GM12878 (cell line): ENCODE data around the gene CACNG1. TPM values are rescaled to one million over a fixed set of nuclear protein-coding genes. Genes with fewer than 3 reads are reported as not detected.

Source experiments
- CBX3 ChIP-seq: fragments of 200-600 bp; sonication (generic); IDR thresholded peaks from 2 replicates; pipeline ENCODE4 v1.6.1; 2016; ENCODE audit warnings: low read depth, borderline replicate concordance
- DPF2 ChIP-seq: fragments of 450-650 bp; IDR thresholded peaks from 2 replicates; pipeline ENCODE4 v1.6.1; 2017; ENCODE audit warnings: mild to moderate bottlenecking
- E2F8 ChIP-seq: fragments of 450-650 bp; IDR thresholded peaks from 2 replicates; pipeline ENCODE4 v1.6.1; 2018; ENCODE audit warnings: mild to moderate bottlenecking, low read depth, moderate library complexity; ENCODE audit not compliant: partially characterized antibody
- LARP7 ChIP-seq: fragments of 450-650 bp; IDR thresholded peaks from 2 replicates; pipeline ENCODE4 v1.6.1; 2017; ENCODE audit warnings: mild to moderate bottlenecking
- MEF2A ChIP-seq: IDR thresholded peaks from 2 replicates; pipeline ENCODE4 v1.6.1; 2011; ENCODE audit warnings: low read depth, mild to moderate bottlenecking, low read length, moderate library complexity; ENCODE audit not compliant: insufficient read depth
- NFIC ChIP-seq: IDR thresholded peaks from 2 replicates; pipeline ENCODE4 v1.6.1; 2012; ENCODE audit warnings: low read depth, mild to moderate bottlenecking, inconsistent platforms, low read length, moderate library complexity
- NR2C2 ChIP-seq: IDR thresholded peaks from 2 replicates; pipeline ENCODE4 v1.6.1; 2011; ENCODE audit warnings: borderline replicate concordance, low read depth; ENCODE audit not compliant: control insufficient read depth, insufficient read length
- NRF1 ChIP-seq: conservative IDR thresholded peaks from 2 replicates; pipeline ENCODE4 v1.6.1; 2011; ENCODE audit warnings: mild to moderate bottlenecking, low read depth, low read length, improper control_type of control experiment
- PAX8 ChIP-seq: fragments of 450-650 bp; IDR thresholded peaks from 2 replicates; pipeline ENCODE4 v1.6.1; 2017; ENCODE audit warnings: mild to moderate bottlenecking, moderate library complexity
- POU2F2 ChIP-seq: IDR thresholded peaks from 3 replicates; pipeline ENCODE4 v1.6.1; 2011; ENCODE audit warnings: low read depth, mild to moderate bottlenecking, low read length, borderline replicate concordance
- SIX5 ChIP-seq: IDR thresholded peaks from 2 replicates; pipeline ENCODE4 v1.6.1; 2011; ENCODE audit warnings: mild to moderate bottlenecking, low read depth, low read length, moderate library complexity; ENCODE audit not compliant: severe bottlenecking
- SMC3 ChIP-seq: IDR thresholded peaks from 2 replicates; pipeline ENCODE4 v1.6.1; 2011; ENCODE audit warnings: low read length, improper control_type of control experiment, borderline replicate concordance
- STAT1 ChIP-seq: fragments of 450-650 bp; conservative IDR thresholded peaks from 2 replicates; pipeline ENCODE4 v1.6.1; 2014; ENCODE audit warnings: antibody characterized with exemption, mild to moderate bottlenecking
- TARDBP ChIP-seq: IDR thresholded peaks from 2 replicates; pipeline ENCODE4 v1.6.1; 2016; ENCODE audit warnings: borderline replicate concordance
- TCF3 ChIP-seq: IDR thresholded peaks from 2 replicates; pipeline ENCODE4 v1.6.1; 2012; ENCODE audit warnings: low read depth, mild to moderate bottlenecking, low read length, borderline replicate concordance; ENCODE audit not compliant: insufficient read depth
- ZBTB40 ChIP-seq: fragments of 450-650 bp; IDR thresholded peaks from 2 replicates; pipeline ENCODE4 v1.6.1; 2016; ENCODE audit warnings: mild to moderate bottlenecking, moderate library complexity, borderline replicate concordance
- ZNF207 ChIP-seq: fragments of 450-650 bp; IDR thresholded peaks from 2 replicates; pipeline ENCODE4 v1.6.1; 2014; ENCODE audit warnings: antibody characterized with exemption, mild to moderate bottlenecking, borderline replicate concordance
- ZNF384 ChIP-seq: IDR thresholded peaks from 2 replicates; pipeline ENCODE4 v1.6.1; 2012; ENCODE audit warnings: low read depth, mild to moderate bottlenecking, low read length, improper control_type of control experiment, borderline replicate concordance
- ZZZ3 ChIP-seq: IDR thresholded peaks from 2 replicates; pipeline ENCODE4 v1.6.1; 2011; ENCODE audit warnings: low read depth; ENCODE audit not compliant: control insufficient read depth, insufficient read length
- polyA plus RNA-seq, 11 experiments: library from polyadenylated mRNA; depleted of rRNA in 4 of 11; unstranded in 6 of 11; stranded (reverse) in 5 of 11; fragments of >200 nt; fragmentation: Nextera tagmentation in 4 of 11; fragmentation: Illumina TruSeq in 1 of 11; extraction: Ambion mirVana in 4 of 11; extraction: Trizol in 1 of 11; gene quantifications; 1 replicate in 1 of 11; 2 replicates in 10 of 11; pipeline versions ENCODE4 v1.2.1 to v1.2.3, GENCODE V29; 2011 to 2016; ENCODE audit warnings: inconsistent platforms in 2 of 11, missing spikeins in 2 of 11, low read depth in 1 of 11
- total RNA-seq, 4 experiments: library from RNA; depleted of rRNA in 3 of 4; stranded (reverse); fragments of >200 nt in 3 of 4; fragmentation: Illumina TruSeq in 1 of 4; extraction: Trizol in 1 of 4; gene quantifications; 2 replicates each; pipeline versions ENCODE4 v1.2.1 to v1.2.3, GENCODE V29; 2013 to 2021
- TF ChIP-seq, protein P1 (sequence below): fragments of 450-650 bp; IDR thresholded peaks from 2 replicates; pipeline ENCODE4 v1.6.1; 2017; ENCODE audit warnings: antibody characterized with exemption, mild to moderate bottlenecking, moderate library complexity
- TF ChIP-seq, protein P2 (sequence below): IDR thresholded peaks from 2 replicates; pipeline ENCODE4 v1.6.1; 2011; ENCODE audit warnings: low read depth, low read length, improper control_type of control experiment, borderline replicate concordance

The CACNG1 gene
- total and polyA plus RNA-seq, 10 of the 15 experiments (the other 5 are each of a cell fraction or from before 2014, with no cell fraction given): not detected

- 0 out of 2 replicates have a peak, but pooled peaks have one; percentile 38 for TF ChIP-seq MEF2A
- no peak for TF ChIP-seq CBX3
- TF ChIP-seq ZBTB40: no peak
- TF ChIP-seq NRF1: no peak
- TF ChIP-seq NR2C2: no peak
- no peak for TF ChIP-seq STAT1
- no peak for TF ChIP-seq ZZZ3
- no peak for TF ChIP-seq PAX8
- TF ChIP-seq ZNF207: no peak
- peak; percentile 62; the same call in 1 of the 2 replicates for TF ChIP-seq NFIC
- TF ChIP-seq POU2F2: no peak
- no peak for TF ChIP-seq ZNF384
- TF ChIP-seq LARP7: no peak
- TF ChIP-seq, protein P1, sequence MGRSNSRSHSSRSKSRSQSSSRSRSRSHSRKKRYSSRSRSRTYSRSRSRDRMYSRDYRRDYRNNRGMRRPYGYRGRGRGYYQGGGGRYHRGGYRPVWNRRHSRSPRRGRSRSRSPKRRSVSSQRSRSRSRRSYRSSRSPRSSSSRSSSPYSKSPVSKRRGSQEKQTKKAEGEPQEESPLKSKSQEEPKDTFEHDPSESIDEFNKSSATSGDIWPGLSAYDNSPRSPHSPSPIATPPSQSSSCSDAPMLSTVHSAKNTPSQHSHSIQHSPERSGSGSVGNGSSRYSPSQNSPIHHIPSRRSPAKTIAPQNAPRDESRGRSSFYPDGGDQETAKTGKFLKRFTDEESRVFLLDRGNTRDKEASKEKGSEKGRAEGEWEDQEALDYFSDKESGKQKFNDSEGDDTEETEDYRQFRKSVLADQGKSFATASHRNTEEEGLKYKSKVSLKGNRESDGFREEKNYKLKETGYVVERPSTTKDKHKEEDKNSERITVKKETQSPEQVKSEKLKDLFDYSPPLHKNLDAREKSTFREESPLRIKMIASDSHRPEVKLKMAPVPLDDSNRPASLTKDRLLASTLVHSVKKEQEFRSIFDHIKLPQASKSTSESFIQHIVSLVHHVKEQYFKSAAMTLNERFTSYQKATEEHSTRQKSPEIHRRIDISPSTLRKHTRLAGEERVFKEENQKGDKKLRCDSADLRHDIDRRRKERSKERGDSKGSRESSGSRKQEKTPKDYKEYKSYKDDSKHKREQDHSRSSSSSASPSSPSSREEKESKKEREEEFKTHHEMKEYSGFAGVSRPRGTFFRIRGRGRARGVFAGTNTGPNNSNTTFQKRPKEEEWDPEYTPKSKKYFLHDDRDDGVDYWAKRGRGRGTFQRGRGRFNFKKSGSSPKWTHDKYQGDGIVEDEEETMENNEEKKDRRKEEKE: no peak
- TF ChIP-seq, protein P2, sequence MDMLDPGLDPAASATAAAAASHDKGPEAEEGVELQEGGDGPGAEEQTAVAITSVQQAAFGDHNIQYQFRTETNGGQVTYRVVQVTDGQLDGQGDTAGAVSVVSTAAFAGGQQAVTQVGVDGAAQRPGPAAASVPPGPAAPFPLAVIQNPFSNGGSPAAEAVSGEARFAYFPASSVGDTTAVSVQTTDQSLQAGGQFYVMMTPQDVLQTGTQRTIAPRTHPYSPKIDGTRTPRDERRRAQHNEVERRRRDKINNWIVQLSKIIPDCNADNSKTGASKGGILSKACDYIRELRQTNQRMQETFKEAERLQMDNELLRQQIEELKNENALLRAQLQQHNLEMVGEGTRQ: no peak
- TF ChIP-seq DPF2: no peak
- no peak for TF ChIP-seq E2F8
- peak; percentile 2 for TF ChIP-seq SIX5
- TF ChIP-seq TARDBP: no peak
- TF ChIP-seq TCF3: no peak
- TF ChIP-seq SMC3: peak; percentile 41; the same call in 1 of the 2 replicates
Measured at GRCh38 chr17:67082107-67082506, 37.8 kb downstream of the CACNG1 start (continued).
